Measurements from ENCODE around the gene MRGPRX4.
"Not testable (repeated sequence)": the region's sequence is repeated elsewhere in the genome, so short reads cannot be mapped to it uniquely, and the experiment has no call there.

The MRGPRX4 gene

DNA sequence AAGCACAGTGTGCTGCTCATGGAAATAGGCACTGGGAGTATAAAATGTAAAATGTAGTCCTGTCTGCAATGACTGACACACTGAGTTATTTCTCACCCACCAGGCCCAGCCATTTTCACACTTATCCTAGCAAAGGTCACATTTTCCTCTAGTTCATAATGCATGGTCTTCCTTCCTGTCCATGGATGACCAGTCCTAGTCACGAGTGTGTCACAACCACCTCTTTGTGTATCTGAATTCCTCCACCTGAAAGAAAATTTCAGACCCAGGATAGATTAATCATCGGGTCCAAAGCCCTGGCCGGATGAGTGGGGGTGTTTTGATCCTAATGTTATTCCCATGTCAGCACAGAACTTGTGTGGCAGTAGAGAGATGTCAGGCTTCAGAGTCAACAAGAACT lies at the start of gene MRGPRX4:
MRGPRX4 (plus strand) TSS at position 172 of the 400 bp plus-strand sequence. CDS start 420 bp downstream, outside the sequence.
- DNase-seq = no peak

GRCh38 chr11:18131115-18131514 lies 41.5 kb upstream of the MRGPRX4 start:
- DNase-seq = not testable (repeated sequence)

GRCh38 chr11:18132341-18132740 lies 40.3 kb upstream of the MRGPRX4 start, which contains the start of gene MRGPRX3:
MRGPRX3 (plus strand) TSS chr11:18132571; CDS start chr11:18137203, 4,632 bp downstream.
- peak in 1 of 2 donors; percentile 24 for DNase-seq

GRCh38 chr11:18135308-18135707 lies 37.3 kb upstream of the MRGPRX4 start:
- DNase-seq = no peak

GRCh38 chr11:18137186-18137800 lies 35.3 kb upstream of the MRGPRX4 start:
- no peak for DNase-seq

DNA sequence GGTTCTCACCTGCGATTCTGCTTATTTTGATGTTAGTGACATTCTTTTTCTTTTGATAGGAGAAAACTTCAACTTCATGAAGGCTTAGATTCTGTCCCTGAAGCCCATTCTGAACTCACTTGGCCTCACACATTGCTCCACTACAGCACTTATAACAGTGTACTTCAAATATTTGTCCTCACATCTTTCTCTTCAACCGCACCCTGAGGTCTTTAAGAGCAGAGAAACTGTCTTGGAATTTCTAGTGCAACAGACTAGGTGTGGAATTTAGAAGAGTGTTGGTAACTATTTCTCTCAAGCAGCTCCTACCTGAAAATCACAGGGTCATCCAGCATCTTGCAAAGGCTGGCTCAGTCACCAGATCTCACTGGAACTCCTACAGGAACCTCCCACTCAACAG lies 32.5 kb upstream of the MRGPRX4 start:
- DNase-seq = no peak

DNA sequence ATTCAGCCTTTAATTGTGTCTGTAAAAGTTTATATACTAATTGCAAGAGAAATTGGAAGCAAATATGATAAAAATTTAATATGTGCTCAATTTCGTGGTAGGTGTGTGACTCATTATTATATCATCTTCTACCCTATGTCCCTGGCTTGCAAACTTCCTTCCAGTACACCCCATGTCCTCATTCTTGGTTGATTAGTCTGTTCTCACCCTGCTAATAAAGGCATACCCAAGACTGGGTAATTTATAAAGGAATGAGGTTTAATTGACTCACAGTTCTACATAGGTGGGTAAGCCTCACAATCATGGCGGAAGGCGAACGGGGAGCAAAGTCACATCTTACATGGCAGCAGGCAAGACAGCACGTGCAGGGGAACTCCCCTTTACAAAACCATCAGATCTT lies 28.4 kb upstream of the MRGPRX4 start:
- no peak for DNase-seq

DNA sequence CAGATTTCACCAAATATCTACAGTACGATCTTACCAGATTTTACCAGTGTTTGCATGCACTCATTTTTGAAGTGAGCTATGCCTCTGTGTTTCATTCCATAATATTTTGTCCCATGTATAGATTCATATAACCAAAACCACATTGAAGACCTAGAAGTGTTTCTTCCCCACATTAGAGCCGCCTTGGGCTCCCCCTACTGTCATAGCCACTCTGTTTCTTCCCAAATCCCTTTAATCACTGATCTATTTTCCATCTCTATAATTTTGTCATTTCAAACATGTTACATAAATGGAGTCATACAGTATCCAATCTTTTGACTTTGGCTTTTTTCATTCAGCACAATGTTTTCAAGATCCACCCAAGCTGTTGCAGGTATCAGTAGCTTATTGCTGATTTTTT lies 27.6 kb upstream of the MRGPRX4 start:
- DNase-seq = no peak

- no peak for DNase-seq
These were observed 26.8 kb upstream of the MRGPRX4 start for GRCh38 chr11:18145837-18146236.

DNA sequence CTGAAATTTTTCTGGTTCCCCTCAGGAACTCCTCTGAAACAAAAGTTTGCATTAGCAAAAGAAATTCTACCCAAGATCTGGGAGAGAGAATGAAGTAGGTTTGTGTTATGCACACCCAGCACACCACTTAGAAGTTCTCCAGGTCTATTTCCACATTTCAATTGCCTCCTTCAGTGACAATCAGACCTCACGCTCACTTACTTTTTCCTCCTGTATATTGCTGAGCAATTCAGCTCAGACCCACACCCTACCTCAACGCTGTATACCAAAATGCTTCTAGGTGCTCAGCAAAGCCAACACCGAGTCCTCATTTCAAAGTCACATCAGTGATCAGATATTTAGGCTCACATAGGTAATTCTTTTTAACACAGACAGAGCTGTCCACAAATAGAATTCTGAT lies 21.1 kb upstream of the MRGPRX4 start:
- DNase-seq = no peak

DNA sequence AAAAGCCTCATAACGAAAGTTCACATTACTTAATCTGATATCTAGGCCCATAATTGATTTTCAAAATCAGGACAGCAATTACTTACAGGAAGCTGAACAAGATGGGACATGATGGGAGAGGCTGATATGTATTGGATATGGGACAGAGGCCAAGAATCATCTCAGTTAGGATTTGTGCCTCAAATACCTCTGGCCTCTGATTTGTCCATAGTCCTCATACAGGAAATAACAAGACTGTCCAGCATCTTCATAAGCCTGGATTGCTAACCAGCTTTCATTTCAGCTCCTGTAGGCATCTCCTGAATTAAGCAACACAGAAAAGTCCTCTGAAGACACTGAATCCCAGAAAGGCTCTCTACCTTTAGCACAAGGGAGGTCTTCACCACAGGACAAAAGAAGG lies 4.3 kb upstream of the MRGPRX4 start:
- DNase-seq = no peak

- DNase-seq = peak; percentile 4 to 20
These were observed 1.1 kb upstream of the MRGPRX4 start for GRCh38 chr11:18171377-18172000.

GRCh38 chr11:18173225-18173866 lies 709 bp downstream of the MRGPRX4 start:
- DNase-seq = no peak

DNA sequence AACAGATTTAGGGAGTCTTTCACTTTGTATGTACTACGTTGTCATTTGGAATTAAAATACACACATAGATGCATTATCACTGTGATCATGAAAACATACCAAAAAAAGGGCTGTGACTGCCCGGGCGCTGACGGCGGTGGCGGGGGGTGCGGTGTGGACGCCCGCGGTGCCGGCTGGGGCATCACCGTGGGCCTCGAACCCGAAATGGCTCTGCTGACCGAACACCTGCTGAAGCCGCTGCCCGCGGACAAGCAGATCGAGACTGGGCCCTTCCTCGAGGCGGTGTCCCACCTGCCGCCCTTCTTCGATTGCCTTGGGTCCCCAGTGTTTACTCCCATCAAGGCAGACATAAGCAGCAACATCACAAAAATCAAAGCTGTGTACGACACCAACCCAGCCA lies 16.2 kb downstream of the MRGPRX4 start:
- DNase-seq = no peak

DNA sequence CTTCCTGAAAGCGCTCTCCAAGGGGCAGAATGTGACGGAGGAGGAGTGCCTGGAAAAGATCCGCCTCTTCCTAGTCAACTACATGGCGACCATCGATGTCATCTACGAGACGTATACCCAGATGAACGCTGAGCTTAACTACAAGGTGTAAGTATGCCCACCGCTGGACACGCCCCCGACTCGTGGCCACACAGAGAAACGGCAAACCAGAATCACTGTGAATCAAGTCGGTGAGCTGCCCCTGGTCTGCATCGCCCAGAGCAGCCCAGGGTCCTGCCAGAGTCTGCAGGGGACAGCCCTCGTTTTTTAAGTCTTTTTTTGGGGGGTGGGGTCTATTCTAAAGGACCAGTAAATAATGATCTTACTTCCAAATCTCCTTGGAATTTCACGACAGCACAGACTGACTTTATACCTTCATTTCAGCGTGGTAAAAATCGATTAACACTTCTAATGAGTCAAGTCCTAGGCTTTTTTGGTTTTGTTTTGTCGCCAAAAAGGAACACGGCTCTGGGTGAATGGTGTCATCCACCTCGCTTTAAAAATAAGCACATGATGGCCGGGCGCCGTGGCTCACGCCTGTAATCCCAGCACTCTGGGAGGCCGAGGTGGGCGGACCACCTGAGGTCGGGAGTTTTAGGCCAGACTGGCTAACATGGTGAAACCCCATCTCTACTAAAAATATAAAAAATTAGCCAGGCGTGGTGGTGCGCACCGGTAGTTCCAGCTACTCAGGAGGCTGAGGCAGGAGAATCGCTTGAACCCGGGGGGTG lies 17.0 kb downstream of the MRGPRX4 start:
- DNase-seq = not testable (repeated sequence)

DNA sequence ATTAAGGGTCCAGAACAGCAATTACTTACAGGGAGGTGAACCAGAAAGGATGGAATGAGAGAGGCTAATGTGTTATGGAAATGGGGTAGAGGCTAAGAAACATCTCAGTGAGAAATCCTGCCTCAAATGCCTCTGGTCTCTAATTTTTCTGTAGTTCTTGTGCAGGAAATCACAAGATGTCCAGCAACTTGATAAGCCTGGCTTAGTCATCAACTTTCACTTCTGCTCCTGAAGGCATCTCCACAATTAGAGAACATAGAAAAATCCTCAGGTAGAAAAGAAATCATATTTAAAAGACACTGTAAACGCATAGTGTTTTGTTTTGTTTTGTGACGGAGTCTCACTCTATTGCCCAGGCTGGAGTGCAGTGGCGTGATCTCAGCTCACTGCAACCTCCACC lies 18.7 kb downstream of the MRGPRX4 start:
- peak in 1 of 2 donors; percentile 23 for DNase-seq

- DNase-seq = peak; percentile 10 to 25
These were observed 20.4 kb downstream of the MRGPRX4 start for GRCh38 chr11:18193010-18193409.

GRCh38 chr11:18196532-18196931 lies 23.9 kb downstream of the MRGPRX4 start:
- DNase-seq = no peak

DNA sequence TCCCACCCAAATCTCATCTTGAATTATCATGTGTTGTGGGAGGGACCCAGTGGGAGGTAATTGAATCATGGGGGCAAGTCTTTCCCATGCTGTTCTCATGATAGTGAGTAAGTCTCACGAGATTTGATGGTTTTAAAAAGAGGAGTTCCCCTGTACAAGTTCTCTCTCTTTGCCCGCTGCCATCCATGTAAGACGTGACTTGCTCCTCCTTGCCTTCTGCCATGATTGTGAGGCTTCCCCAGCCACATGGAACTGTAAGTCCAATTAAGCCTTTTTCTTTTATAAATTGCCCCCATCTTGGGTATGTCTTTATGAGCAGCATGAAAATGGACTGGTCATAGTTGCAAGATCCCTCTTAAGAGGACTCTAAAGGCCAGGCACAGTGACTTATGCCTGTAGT lies 25.1 kb downstream of the MRGPRX4 start:
- not testable (repeated sequence) for DNase-seq

GRCh38 chr11:18203723-18204122 lies 31.1 kb downstream of the MRGPRX4 start:
- DNase-seq = peak in 1 of 2 donors; percentile 9

DNA sequence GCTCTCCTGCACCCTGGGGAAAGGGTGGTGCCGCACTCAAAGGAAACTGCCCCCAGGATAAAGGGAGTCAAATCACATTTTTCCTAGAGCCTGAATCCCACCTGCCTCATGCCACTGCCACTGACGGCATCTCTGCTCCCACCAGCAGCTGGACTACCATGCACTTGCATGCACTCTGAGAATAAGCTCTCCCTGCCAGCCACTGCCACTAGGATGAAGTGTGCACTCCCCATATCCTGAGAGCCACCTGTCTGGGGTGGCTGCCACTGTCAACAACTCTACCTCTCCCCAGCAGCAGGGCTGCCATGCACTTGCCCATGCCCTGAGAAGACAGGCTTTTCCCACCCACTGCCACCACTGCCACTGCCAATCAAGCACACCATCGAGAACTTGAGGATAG lies 31.6 kb downstream of the MRGPRX4 start:
- no peak for DNase-seq

- DNase-seq = no peak
These were observed 32.1 kb downstream of the MRGPRX4 start for GRCh38 chr11:18204771-18205170.

DNA sequence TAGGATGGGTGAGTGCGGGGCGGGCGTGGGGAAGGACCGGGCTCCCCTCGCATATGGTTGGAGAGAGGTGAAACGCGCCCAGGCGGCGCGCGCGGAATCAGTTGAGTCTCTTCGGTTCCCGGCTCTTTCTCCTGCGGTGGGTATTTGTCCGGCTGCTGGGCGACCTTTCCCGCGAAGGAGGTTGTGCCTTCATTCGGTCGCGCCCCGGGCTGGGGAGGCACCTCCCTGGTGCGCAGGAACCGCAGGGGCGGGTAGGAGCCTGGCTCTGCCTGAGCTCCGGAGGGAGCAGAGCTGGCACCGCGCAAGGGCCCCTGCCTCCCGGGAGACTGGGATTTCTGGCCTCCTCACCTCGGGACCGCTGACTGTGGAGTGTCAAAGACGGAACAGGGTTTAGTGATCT lies 36.4 kb downstream of the MRGPRX4 start:
- no peak for DNase-seq

Measured in inflammatory macrophage treated with lipopolysaccharide for 1 hour (primary cell).